Immature natural killer cell (primary cell): ENCODE data around the gene SLC16A9. TPM values are rescaled to one million over a fixed set of nuclear protein-coding genes. Genes with fewer than 3 reads are reported as not detected.
"Not testable (repeated sequence)": the region's sequence is repeated elsewhere in the genome, so short reads cannot be mapped to it uniquely, and the experiment has no call there.

Experiments
- DNase-seq, 3 donors: peaks; one replicate each; pipeline ENCODE4 v3.0.0; 2022; ENCODE audit warnings: mixed read lengths in 1 of 3
- H3K27ac Mint-ChIP-seq, 6 donors: one replicate each; pipeline ENCODE4 v1.8.0; 2020; ENCODE audit warnings: mixed read lengths in 6 of 6, mild to moderate bottlenecking in 5 of 6, inconsistent platforms in 4 of 6, moderate library complexity in 3 of 6
- H3K27me3 Mint-ChIP-seq, 3 donors: one replicate each; pipeline ENCODE4 v1.8.0; 2020 to 2021; ENCODE audit warnings: low read depth in 3 of 3, mild to moderate bottlenecking in 3 of 3, mixed read lengths in 3 of 3, moderate library complexity in 3 of 3, inconsistent platforms in 1 of 3
- H3K36me3 Mint-ChIP-seq, 3 donors: one replicate each; pipeline ENCODE4 v1.8.0; 2020; ENCODE audit warnings: mixed read lengths in 3 of 3, inconsistent platforms in 2 of 3, mild to moderate bottlenecking in 2 of 3
- H3K4me1 Mint-ChIP-seq, 2 donors: one replicate each; pipeline ENCODE4 v1.8.0; 2020; ENCODE audit warnings: inconsistent platforms in 2 of 2, mild to moderate bottlenecking in 2 of 2, mixed read lengths in 2 of 2, moderate library complexity in 1 of 2
- H3K4me3 Mint-ChIP-seq, 5 donors: one replicate each; pipeline ENCODE4 v1.8.0; 2020; ENCODE audit warnings: mild to moderate bottlenecking in 5 of 5, mixed read lengths in 5 of 5, inconsistent platforms in 3 of 5, moderate library complexity in 3 of 5
- H3K9me3 Mint-ChIP-seq, 6 donors: one replicate each; pipeline ENCODE4 v1.8.0; 2020; ENCODE audit warnings: mild to moderate bottlenecking in 6 of 6, mixed read lengths in 6 of 6, inconsistent platforms in 4 of 6, moderate library complexity in 3 of 6
- polyA plus RNA-seq, 3 donors: library from polyadenylated mRNA; unstranded; fragments of 300-500 nt; fragmentation: Illumina TruSeq; gene quantifications; one replicate each; pipeline ENCODE4 v1.2.3, GENCODE V29; 2021

The SLC16A9 gene
- polyA plus RNA-seq, 3 donors from 2014 or later = not detected

DNA sequence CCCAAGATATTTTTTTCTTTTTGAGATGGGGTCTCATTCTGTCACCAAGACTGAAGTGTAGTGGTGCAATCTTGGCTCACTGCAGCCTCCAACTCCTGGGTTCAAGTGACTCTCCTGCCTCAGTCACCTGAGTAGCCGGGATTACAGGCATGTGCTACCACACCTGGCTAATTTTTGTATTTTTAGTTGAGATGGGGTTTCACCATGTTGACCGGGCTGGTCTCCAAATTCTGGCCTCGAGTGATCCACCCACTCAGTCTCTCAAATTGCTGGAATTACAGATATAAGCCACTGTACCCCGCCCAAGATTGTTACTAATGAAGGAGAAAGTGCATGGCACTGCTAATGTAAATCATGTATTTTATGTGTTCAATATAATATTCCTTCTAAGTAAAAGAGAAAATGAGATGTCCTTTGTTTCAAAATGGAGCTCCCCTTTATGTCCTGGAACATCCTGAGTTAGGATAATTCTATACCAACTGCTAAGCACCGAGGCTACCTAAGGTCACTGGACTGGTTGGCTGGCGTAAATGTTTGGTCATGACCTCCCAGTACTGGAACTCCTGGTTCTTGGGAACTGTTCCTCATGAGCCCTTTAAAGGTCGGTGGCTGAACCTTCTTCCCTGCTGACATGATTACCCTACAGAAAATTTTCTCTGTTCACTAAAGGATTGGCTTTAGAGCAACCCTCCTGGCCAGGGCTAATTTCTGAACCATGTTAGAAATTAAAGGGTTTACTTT, 59.9 kb downstream of the SLC16A9 start:
- Mint-ChIP-seq H3K4me1 (peaks cover 0 to 8% of the 10 kb centered on the region in 2 donors), H3K9me3 (peaks cover 0 to 12% (median 8%) of the 10 kb centered on the region in 6 donors), H3K36me3 (no peaks in the 10 kb centered on the region), H3K27ac (no peak overlapping the region), H3K4me3 (no peak overlapping the region), H3K27me3 (peaks cover 0 to 2% (median 0%) of the 10 kb centered on the region in 3 donors)
- DNase-seq = no peak

DNA sequence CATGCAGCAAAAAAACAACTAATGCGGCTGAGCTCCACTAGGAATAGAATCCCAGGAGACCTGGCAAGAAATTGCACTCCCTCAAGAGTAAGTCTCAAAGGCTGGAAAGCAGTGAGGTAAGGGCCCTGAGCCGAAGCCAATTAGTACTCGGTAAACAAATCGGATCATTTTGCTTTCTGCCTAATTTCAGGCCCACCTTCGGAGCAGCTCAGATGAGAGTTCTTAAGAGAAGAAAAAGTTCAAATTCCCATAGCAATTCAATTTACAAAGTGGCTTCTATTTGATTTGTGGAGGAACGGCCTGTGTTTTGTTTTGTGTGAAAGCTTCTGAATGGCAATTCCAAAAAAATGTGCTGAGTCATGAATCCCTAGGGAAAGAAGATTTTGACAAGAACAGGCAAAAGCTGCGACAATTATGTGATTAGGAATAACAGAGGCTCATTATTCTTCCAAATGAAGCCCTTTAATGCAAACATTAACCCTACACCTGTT, 60.9 kb downstream of the SLC16A9 start:
- DNase-seq = no peak
- Mint-ChIP-seq H3K36me3 (no peaks in the 10 kb centered on the region), H3K4me3 (no peak overlapping the region), H3K27me3 (peaks cover 0 to 2% (median 0%) of the 10 kb centered on the region in 3 donors), H3K9me3 (peaks cover 0 to 18% (median 8%) of the 10 kb centered on the region in 6 donors), H3K4me1 (peaks cover 0 to 2% of the 10 kb centered on the region in 2 donors), H3K27ac (no peak overlapping the region)

DNA sequence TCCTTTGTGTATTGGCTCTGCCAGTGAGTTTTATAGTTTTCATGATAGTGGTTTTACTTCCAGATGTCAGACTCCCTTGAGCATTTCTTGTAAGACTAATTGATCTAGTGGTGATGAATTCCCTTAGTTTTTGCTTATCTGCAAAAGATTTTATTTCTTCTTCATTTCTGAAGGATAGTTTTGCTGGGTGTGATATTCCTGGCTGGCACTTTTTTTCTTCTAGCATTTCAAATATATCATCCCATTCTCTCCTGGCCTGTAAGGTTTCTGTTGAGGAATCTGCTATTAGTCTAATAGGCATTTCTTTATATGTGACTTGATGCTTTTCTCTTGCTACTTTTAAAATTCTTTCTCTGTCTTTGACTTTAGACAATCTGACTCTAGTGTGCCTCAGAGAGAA, 64.8 kb downstream of the SLC16A9 start:
- Mint-ChIP-seq H3K9me3 (peaks cover 2 to 18% (median 8%) of the 10 kb centered on the region in 6 donors), H3K4me1 (no peaks in the 10 kb centered on the region)

DNA sequence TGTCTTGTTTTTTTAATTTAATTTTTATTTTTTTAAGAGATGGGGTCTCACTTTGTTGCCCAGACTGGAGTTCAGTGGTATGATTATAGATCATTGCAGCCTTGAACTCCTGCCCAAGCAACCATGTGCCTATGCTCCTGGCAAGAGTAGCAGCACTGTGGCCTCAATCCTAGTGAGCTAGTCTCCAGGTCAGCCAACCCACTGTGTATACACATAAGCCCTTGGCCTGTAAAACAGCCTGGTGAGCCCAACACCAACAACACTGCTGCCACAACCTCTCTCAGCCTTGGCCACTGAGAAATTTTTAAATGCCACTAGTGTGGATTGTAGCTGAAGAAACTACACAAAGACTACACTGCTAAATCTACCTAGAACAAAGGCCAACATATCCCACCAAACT, 68.0 kb downstream of the SLC16A9 start:
- DNase-seq, H3K4me1 Mint-ChIP-seq, H3K27ac Mint-ChIP-seq, H3K36me3 Mint-ChIP-seq, H3K27me3 Mint-ChIP-seq, H3K4me3 Mint-ChIP-seq: not testable (repeated sequence)
- peaks cover 2 to 18% (median 8%) of the 10 kb centered on the region in 6 donors for H3K9me3 Mint-ChIP-seq

More for the DNA sequence above, 64.8 kb downstream of the SLC16A9 start:
- peaks cover 0 to 2% (median 0%) of the 10 kb centered on the region in 3 donors for H3K27me3 Mint-ChIP-seq
- no peak for DNase-seq
- H3K4me3 Mint-ChIP-seq = no peak overlapping the region
- H3K27ac Mint-ChIP-seq = no peak overlapping the region
- H3K36me3 Mint-ChIP-seq = no peaks in the 10 kb centered on the region

DNA sequence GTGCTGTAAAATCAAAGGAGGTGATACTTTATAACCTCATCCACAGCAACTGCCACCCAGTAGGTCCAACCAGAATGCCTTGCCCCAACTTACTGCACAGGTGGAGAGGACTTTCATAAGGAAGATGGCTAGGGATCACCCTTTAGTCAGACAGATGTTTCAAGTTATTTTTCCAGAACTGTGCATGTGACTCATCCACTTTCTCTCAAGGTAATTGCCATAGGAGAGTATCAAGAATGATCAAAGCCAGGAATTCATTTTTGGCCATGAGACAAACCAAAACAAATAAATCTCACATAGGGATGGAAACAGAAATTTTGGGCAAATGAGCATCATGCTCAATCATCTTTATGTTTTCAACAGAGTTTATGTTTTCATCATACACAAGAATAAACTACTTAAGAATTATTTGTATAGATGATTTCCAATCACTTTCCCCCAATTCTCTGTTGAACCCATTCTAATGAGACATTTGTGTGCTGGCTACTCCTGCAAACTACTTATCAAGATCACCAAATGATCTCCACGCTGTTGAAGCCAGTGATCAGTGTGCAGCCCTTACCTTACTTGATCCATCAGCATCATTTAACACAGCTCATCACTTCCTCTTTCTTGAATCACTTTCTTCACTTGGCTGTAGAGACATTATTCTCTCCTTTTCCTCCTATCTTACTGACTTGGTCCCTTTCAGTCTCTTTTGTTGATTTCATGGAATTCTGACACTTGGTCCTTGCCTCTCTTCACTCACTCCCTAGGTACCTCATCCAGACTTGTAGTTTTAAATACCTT, 74.0 kb downstream of the SLC16A9 start:
- DNase-seq = no peak
- H3K27ac Mint-ChIP-seq = no peak overlapping the region
- H3K36me3 Mint-ChIP-seq = no peaks in the 10 kb centered on the region
- peaks cover 0 to 4% (median 3%) of the 10 kb centered on the region in 3 donors for H3K27me3 Mint-ChIP-seq
- peaks cover 0 to 2% (median 0%) of the 10 kb centered on the region in 6 donors for H3K9me3 Mint-ChIP-seq
- H3K4me3 Mint-ChIP-seq = no peak overlapping the region
- H3K4me1 Mint-ChIP-seq = no peaks in the 10 kb centered on the region

DNA sequence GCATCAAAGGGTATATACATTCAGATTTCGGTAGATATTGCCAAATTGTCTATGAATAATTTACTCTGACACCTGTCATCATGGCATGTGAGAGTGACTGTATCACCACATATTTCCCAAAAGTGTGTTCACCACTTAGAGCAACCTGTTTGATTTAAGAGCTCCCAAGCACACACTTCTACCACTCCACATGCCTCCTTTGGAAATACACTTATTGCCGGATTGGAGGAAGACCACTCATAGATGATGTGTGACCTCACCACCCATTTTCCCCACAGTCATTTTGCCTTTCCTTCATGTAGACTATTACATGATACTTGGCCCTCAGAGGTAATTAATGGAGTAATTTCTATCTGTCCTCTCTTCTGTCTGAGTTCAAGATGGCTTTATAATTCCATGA, 75.5 kb downstream of the SLC16A9 start:
- H3K9me3 Mint-ChIP-seq = peaks cover 0 to 2% (median 0%) of the 10 kb centered on the region in 6 donors
- no peak for DNase-seq
- H3K4me1 Mint-ChIP-seq = no peaks in the 10 kb centered on the region
- no peaks in the 10 kb centered on the region for H3K36me3 Mint-ChIP-seq
- peaks cover 0 to 4% (median 3%) of the 10 kb centered on the region in 3 donors for H3K27me3 Mint-ChIP-seq
- no peak overlapping the region for H3K27ac Mint-ChIP-seq
- no peak overlapping the region for H3K4me3 Mint-ChIP-seq

DNA sequence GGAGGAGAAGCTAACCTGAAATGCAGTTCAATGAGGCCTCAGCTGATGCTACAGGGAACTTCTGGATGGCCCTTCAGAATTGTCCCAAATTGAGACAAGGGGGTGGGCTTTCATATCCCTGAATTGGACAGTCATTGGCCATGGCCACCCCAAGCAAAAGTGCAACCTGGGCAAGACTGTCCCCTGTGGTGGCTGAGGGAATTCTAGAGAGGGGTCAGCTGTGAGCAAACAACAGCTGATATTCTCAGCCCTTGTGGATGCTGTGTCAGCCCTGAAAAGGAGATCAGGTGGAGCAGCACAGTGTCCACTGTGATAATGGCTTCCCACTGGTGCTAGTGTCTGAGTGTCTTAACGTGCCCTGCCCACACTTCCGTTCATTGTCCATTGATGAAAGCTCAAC, 76.6 kb downstream of the SLC16A9 start:
- Mint-ChIP-seq H3K4me1 (no peaks in the 10 kb centered on the region), H3K36me3 (no peaks in the 10 kb centered on the region), H3K9me3 (no peaks in the 10 kb centered on the region), H3K27ac (no peak overlapping the region), H3K4me3 (no peak overlapping the region), H3K27me3 (peaks cover 0 to 4% (median 3%) of the 10 kb centered on the region in 3 donors)
- no peak for DNase-seq

DNA sequence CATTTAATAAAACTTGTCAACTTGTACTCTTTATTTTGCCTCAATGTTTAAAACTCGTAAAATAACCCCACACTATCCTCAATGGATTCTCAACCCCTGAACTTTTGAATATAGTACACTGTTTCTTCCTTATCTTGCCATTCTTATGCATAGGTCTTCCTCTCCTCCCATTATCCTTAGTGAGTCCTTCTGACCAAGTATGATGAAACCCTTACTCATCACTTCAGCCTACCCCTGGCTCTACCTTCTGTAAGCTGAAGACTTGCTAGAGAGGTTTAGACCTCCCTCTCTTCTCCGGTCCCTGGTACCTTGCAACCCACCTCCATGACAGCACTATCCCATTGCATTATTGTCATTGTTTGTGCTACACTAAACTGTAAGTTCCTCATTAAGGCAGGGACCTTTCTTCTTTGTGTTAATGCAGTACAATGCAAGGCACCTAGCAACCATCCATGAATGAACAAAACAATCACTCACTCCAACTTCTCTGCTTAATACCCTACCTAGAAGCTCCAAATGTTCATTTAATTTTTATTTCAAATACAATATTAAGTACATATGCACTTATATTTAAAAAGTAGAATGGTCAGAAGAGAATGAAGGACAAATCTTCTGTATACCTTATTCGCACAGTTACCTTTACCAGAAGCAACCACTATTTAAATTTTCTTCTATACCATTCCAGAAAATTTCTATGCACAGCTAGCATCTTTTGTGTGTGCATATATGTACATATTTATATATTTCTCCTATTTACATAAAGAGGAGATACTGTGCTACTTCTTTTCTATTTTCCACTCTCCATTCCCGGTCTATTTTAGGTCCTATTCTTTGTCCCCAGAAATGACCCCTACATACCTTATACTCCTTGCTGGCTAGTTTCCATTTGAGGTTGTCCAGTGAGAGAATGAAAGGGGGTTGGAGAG, 77.5 kb downstream of the SLC16A9 start:
- no peaks in the 10 kb centered on the region for H3K9me3 Mint-ChIP-seq
- no peaks in the 10 kb centered on the region for H3K36me3 Mint-ChIP-seq
- peaks cover 0 to 4% (median 3%) of the 10 kb centered on the region in 3 donors for H3K27me3 Mint-ChIP-seq
- no peak overlapping the region for H3K27ac Mint-ChIP-seq
- no peaks in the 10 kb centered on the region for H3K4me1 Mint-ChIP-seq
- DNase-seq = no peak
- no peak overlapping the region for H3K4me3 Mint-ChIP-seq

DNA sequence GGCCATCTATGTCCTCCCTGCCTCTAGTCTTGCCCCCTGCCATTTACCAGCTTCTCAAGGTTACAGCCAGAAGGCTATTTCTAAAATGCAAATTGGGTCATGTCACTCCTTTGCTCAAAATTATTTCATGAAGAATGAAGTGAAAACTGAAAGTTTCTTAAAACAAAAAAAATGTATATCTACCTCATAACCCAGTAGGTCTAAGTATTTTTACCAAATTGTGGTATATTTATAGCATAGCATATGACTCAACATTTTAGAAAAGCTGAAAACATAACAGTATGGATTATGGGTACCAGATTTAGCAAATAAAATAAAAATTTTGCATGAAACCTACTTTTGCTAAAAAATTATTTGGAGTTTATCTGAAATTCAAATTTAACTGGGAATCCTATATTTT, 78.4 kb downstream of the SLC16A9 start:
- Mint-ChIP-seq H3K4me1 (no peaks in the 10 kb centered on the region), H3K36me3 (no peaks in the 10 kb centered on the region), H3K27me3 (peaks cover 0 to 4% (median 1%) of the 10 kb centered on the region in 3 donors), H3K9me3 (no peaks in the 10 kb centered on the region), H3K4me3 (no peak overlapping the region), H3K27ac (no peak overlapping the region)
- DNase-seq = no peak

DNA sequence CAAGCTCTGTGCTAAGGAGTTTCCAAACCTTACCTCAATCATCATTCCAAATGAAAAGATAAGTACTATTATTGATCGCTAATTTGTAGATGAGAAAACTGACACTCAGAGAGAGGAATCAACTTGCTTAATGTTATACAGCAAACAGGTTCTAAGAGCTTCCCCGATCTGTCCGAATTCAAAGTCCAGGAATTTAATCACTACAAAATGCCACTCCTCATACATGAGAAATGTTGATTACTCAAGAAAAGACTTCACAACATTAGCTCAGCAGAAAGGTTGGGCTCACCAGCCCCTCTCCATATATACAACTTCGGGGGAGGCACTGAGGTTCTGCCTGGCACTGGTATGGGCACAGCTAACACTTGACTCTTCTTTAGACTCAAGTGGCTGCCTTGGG, 80.7 kb downstream of the SLC16A9 start:
- Mint-ChIP-seq H3K27ac (no peak overlapping the region), H3K9me3 (no peaks in the 10 kb centered on the region), H3K4me3 (no peak overlapping the region), H3K36me3 (no peaks in the 10 kb centered on the region), H3K27me3 (no peaks in the 10 kb centered on the region), H3K4me1 (peaks cover 0 to 1% of the 10 kb centered on the region in 2 donors)
- no peak for DNase-seq

DNA sequence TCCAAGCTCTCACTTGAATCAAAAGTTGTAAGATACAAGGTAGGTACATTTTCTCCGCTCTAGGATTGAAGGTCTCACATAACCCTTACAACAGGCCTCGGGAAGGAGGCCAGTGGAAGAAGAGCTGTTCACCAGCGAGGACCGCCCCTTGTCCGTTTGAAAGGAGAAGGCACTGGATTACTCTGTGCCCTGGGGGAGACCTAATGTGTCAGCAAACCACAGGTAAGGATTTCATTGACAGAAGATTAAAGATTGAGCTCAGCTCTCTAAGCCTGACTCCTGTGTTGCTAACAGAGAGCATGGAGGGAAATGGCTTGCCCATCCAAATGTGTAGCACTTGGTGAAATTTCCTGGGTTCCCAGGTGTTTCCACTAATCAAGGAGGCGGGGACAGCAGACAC, 81.2 kb downstream of the SLC16A9 start:
- Mint-ChIP-seq H3K4me3 (no peak overlapping the region), H3K27me3 (no peaks in the 10 kb centered on the region), H3K4me1 (peaks cover 0 to 1% of the 10 kb centered on the region in 2 donors), H3K9me3 (no peaks in the 10 kb centered on the region), H3K27ac (no peak overlapping the region), H3K36me3 (no peaks in the 10 kb centered on the region)
- DNase-seq = no peak

DNA sequence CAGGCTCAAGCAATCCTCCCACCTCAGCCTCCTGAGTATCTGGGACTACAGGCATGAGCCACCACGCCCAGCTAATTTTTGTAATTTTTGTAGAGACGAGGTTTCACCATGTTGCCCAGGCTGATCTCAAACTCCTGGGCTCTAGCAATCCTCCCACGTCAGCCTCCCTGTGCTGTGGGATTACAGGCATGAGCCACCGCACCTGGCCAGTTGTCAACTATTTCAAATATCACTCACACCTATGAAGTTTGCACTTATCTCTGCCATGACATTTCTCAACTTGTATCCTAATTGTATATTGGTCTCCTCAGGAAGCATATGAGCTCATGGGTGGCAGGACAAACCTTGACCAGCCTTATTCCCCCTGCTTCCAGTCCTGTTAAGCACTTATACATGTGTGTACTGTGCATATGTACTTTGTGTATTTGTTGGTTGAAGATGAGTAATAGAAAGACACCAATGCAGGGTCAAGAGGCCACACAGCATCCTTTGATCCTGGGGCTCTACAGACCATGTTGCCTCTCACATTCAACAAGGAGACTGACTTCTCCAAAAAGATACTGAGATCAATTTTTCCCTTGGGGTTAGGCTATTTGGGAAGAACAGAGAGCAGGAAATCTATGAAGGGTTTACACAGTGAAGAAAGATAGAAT, 82.2 kb downstream of the SLC16A9 start:
- Mint-ChIP-seq H3K27me3 (no peaks in the 10 kb centered on the region), H3K4me3 (no peak overlapping the region), H3K9me3 (no peaks in the 10 kb centered on the region), H3K36me3 (no peaks in the 10 kb centered on the region), H3K27ac (no peak overlapping the region), H3K4me1 (peaks cover 0 to 1% of the 10 kb centered on the region in 2 donors)
- no peak for DNase-seq

DNA sequence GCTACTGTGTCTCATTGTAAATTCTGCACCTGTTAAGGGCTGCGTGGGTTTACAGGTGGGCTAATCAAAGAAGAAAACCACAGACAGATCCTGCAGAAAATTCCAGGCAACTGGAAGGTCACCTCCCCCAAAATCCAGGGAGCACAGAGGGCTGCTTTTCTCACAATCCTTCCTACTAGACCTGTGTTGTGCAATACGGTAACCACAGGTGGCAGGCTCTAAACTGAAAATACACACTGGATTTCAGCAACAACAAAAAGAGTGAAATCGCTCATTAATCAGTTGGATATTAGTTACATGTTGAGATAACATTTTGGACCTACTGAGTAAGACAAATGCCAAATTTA, 83.2 kb downstream of the SLC16A9 start:
- no peak for DNase-seq
- Mint-ChIP-seq H3K27me3 (no peaks in the 10 kb centered on the region), H3K27ac (no peak overlapping the region), H3K9me3 (no peaks in the 10 kb centered on the region), H3K4me1 (peaks cover 0 to 1% of the 10 kb centered on the region in 2 donors), H3K4me3 (no peak overlapping the region), H3K36me3 (no peaks in the 10 kb centered on the region)
